ENCODE data around the gene EFCC1. TPM values are rescaled to one million over a fixed set of nuclear protein-coding genes. Genes with fewer than 3 reads are reported as not detected.

EFCC1 gene
- total and polyA plus RNA-seq, 7 donors: 0.46 to 15.0 (median 4.6) TPM

- no peaks in the 10 kb centered on the region for H3K36me3 ChIP-seq
- H3K27ac ChIP-seq: peak overlapping the region; percentile 65 to 74 (median 69)
- TF ChIP-seq CTCF (IDR thresholded peaks at IDR 0.05) (no peak), EP300 (IDR thresholded peaks at IDR 0.05) (no peak), POLR2AphosphoS5 (IDR thresholded peaks at IDR 0.05) (no peak), POLR2A (IDR thresholded peaks at IDR 0.05) (no peak)
- peak; percentile 62 for DNase-seq
- H3K4me3 ChIP-seq: peak overlapping the region; percentile 29 to 52 (median 46)
- H3K9me3 ChIP-seq: no peaks in the 10 kb centered on the region
- 21 to 49% methylated on average over 15 of the region's 15 CpGs for WGBS, 2 donors
- H3K4me1 ChIP-seq: peaks cover 0 to 35% (median 27%) of the 10 kb centered on the region in 4 donors
- intact Hi-C loops (cut with DNase I): no loop called here
- H3K27me3 ChIP-seq: peaks cover 8 to 57% (median 51%) of the 10 kb centered on the region in 3 donors
Measured at GRCh38 chr3:129000742-129001100, 383 bp upstream of the EFCC1 start.

DNA sequence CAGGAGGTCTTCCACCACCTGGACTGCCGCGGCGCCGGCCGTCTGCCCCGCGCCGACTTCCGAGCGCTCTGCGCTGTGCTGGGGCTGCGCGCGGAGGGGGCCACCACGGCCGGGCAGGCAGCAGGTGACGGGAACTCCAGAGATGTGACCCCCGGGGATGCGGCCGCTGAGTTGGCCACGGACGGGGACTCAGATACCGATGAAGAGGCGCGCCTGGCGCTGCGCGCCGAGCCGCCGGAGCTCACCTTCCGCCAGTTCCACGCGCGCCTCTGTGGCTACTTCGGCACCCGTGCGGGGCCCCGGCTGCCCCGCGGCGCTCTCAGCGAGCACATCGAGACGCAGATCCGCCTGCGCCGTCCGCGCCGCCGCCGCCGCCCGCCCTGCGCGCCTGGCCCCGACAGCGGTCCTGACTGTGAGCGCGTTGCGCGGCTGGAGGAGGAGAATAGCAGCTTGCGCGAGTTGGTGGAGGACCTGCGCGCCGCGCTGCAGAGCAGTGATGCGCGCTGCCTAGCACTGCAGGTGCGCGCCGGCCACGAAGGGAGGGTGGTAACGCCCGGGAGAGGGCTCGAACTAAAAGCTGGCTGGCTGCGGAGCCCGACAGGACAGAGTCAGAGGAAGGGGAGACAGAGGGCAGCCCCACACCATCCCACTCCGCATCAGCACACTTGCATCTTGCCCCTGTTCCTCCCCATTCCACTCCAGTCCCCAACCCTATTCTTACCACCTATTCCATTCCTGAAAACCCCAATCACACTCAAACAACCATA is 885 bp downstream of the EFCC1 start:
- H3K4me3 ChIP-seq: peak overlapping the region; percentile 29 to 52 (median 46)
- H3K36me3 ChIP-seq: no peaks in the 10 kb centered on the region
- peak; percentile 60 for DNase-seq
- whole genome bisulfite sequencing, 2 donors: 1 to 2% methylated on average over 81 of the region's 81 CpGs
- no peaks in the 10 kb centered on the region for H3K9me3 ChIP-seq
- TF ChIP-seq EP300 (IDR thresholded peaks at IDR 0.05): no peak
- no peak for TF ChIP-seq CTCF (IDR thresholded peaks at IDR 0.05)
- TF ChIP-seq POLR2A (IDR thresholded peaks at IDR 0.05): no peak
- TF ChIP-seq POLR2AphosphoS5 (IDR thresholded peaks at IDR 0.05): no peak
- peaks cover 8 to 62% (median 51%) of the 10 kb centered on the region in 3 donors for H3K27me3 ChIP-seq
- intact Hi-C loops (cut with DNase I): no loop called here
- H3K27ac ChIP-seq: peak overlapping the region; percentile 65 to 74 (median 69)
- H3K4me1 ChIP-seq: peaks cover 0 to 37% (median 27%) of the 10 kb centered on the region in 4 donors

DNA sequence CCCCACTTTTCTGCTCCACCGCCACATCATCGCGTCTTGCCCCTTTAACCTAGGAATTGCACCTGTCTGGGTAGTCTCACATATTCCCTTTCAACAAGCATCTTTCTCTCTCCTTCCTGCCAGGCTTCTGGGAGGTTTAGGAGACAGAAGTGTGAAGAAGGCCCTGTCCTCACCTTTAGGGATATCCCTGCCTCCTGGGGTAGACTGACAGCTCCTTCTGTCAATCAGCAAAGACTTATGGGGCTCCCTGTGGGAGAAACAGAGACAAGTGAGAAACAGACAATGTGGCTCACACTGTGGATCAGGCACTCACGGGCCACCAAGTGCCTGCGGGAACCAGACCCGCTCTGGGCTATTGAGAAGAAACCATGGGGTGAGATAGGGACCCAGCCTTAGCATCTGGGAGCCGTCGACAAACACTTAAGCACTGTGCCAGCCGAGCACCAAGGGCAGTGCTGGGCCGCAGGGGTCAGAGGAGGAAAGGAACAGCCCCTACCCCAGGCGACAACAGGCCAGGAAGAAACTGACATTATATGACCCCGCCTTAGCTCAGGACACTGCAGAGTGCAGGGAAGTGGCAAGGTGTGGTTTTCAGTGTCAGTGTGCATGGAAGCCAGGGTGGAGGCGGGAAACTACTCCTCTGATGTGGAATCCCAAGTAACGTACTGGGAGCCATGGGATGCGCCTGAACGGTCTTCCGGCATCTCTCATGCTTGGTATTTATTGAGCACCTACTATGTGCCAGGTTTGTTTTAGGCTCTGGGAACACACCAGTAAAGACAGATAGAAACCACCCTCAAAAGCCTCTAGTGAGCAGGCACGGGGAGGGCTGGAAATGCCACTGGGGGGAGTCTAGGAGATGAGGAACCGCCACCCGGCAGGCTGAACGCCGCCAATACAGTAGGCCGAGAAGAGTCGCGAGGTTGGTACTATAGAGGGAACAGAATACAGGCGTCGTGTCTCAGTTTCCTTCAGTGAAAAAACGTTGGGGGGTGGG is 1.8 kb downstream of the EFCC1 start:
- H3K4me1 ChIP-seq: peaks cover 0 to 37% (median 28%) of the 10 kb centered on the region in 4 donors
- TF ChIP-seq POLR2AphosphoS5 (IDR thresholded peaks at IDR 0.05) (no peak), POLR2A (IDR thresholded peaks at IDR 0.05) (no peak), EP300 (IDR thresholded peaks at IDR 0.05) (no peak), CTCF (IDR thresholded peaks at IDR 0.05) (no peak)
- intact Hi-C loops (cut with DNase I): no loop called here
- H3K27me3 ChIP-seq: peaks cover 8 to 62% (median 51%) of the 10 kb centered on the region in 3 donors
- no peaks in the 10 kb centered on the region for H3K36me3 ChIP-seq
- 44 to 61% methylated on average over 28 of the region's 28 CpGs for WGBS, 2 donors
- DNase-seq: no peak
- peak overlapping the region; percentile 29 to 52 (median 46) for H3K4me3 ChIP-seq
- no peaks in the 10 kb centered on the region for H3K9me3 ChIP-seq
- peak overlapping the region in 2 of 4 donors; percentile 67 to 71 for H3K27ac ChIP-seq

- H3K4me1 ChIP-seq: peaks cover 0 to 37% (median 30%) of the 10 kb centered on the region in 4 donors
- 9 to 18% methylated on average over 55 of the region's 55 CpGs for WGBS, 2 donors
- H3K27me3 ChIP-seq: peaks cover 8 to 62% (median 51%) of the 10 kb centered on the region in 3 donors
Measured at GRCh38 chr3:129003578-129004112, 2.5 kb downstream of the EFCC1 start.

More at GRCh38 chr3:129003578-129004112, 2.5 kb downstream of the EFCC1 start:
- H3K36me3 ChIP-seq: no peaks in the 10 kb centered on the region
- peak overlapping the region in 3 of 4 donors; percentile 41 to 52 (median 51) for H3K4me3 ChIP-seq
- intact Hi-C loops (cut with DNase I): no loop called here
- H3K9me3 ChIP-seq: no peaks in the 10 kb centered on the region
- DNase-seq: no peak
- peak overlapping the region in 2 of 4 donors; percentile 67 to 71 for H3K27ac ChIP-seq
- TF ChIP-seq EP300 (IDR thresholded peaks at IDR 0.05) (no peak), POLR2AphosphoS5 (IDR thresholded peaks at IDR 0.05) (no peak), POLR2A (IDR thresholded peaks at IDR 0.05) (no peak), CTCF (IDR thresholded peaks at IDR 0.05) (no peak)

All from sigmoid colon (tissue), 7 donors.